ENCODE results near the gene GEMIN8. TPM values are rescaled to one million over a fixed set of nuclear protein-coding genes. Genes with fewer than 3 reads are reported as not detected.
A peak's percentile ranks its signal among the peaks of the same experiment; 100 is the strongest.

The GEMIN8 gene
- total RNA-seq, 1 experiment from 2014 or later = 14.8 TPM

DNA sequence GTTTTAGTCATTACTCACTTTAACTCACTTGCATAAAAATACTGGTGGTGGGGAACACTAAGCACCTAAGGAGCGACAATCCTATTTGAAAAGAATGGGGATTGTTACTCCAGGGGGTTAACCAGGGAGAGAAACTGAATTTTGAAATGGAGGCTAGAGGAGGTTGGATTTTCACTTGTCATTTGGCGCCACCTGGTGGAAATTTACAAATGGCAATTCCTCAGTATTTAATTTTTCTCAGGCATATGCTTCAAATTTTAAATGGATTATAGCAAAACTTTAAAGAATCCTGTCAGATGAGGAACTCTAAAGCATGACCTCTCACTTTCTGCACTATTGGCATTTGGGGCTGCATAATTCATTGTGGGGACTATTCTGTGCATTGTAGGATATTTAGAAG lies 2.7 kb upstream of the GEMIN8 start:
- Histone ChIP-seq H3T11ph (ENCODE audit: low read length) (no peak overlapping the region), H3K18ac (ENCODE audit: insufficient read length, low read depth, low read length) (no peak overlapping the region), H2BK12ac (ENCODE audit: insufficient read length, low read depth, low read length) (no peak overlapping the region), H3K79me2 (ENCODE audit: insufficient read depth, low read length) (no peaks in the 10 kb centered on the region), H3K56ac (ENCODE audit: insufficient read length, low read depth, low read length) (no peak overlapping the region), H2BK5ac (ENCODE audit: insufficient read length, low read length) (no peak overlapping the region), H3K27ac (ENCODE audit: insufficient read length, low read depth, low read length) (no peak overlapping the region), H4K91ac (ENCODE audit: insufficient read length, low read depth, low read length) (no peak overlapping the region), H3K9me3 (ENCODE audit: control insufficient read depth, low read depth, low read length) (no peaks in the 10 kb centered on the region), H2BK20ac (ENCODE audit: low read depth, low read length, poor library complexity, severe bottlenecking) (no peak overlapping the region), H3K4me2 (ENCODE audit: insufficient read depth, insufficient read length, low read length) (no peak overlapping the region), H2BK120ac (ENCODE audit: low read depth, low read length, poor library complexity, severe bottlenecking) (no peak overlapping the region), H4K8ac (replicated peaks; ENCODE audit: insufficient read length, low read depth, low read length) (no peak overlapping the region), H3K23ac (ENCODE audit: insufficient read length, low read depth, low read length) (no peak overlapping the region), H2AFZ (ENCODE audit: low read length) (no peak overlapping the region), H4K5ac (ENCODE audit: insufficient read length, low read depth, low read length) (no peak overlapping the region), H3K4me1 (ENCODE audit: insufficient read depth, low read length) (peaks cover 4% of the 10 kb centered on the region; the same call in 1 of the 2 replicates), H3K4ac (ENCODE audit: low read depth, low read length) (no peak overlapping the region), H3K23me2 (ENCODE audit: insufficient read length, low read depth, low read length, poor library complexity, severe bottlenecking) (no peaks in the 10 kb centered on the region), H3K27me3 (ENCODE audit: insufficient read depth, low read length) (no peaks in the 10 kb centered on the region), H2BK15ac (ENCODE audit: low read depth, low read length) (no peak overlapping the region), H3K79me1 (ENCODE audit: insufficient read depth, low read depth, low read length, poor library complexity, severe bottlenecking) (no peaks in the 10 kb centered on the region), H2AK5ac (ENCODE audit: insufficient read length, low read length) (no peak overlapping the region), H3K9ac (ENCODE audit: extremely low read depth, insufficient read length, low read length) (no peak overlapping the region), H4K20me1 (ENCODE audit: control insufficient read depth, insufficient read depth, insufficient read length) (no peaks in the 10 kb centered on the region), H3K14ac (ENCODE audit: insufficient read depth, low read length) (no peak overlapping the region)
- Mint-ChIP-seq H3K36me3 (ENCODE audit: insufficient read depth in 1 of 3, low read depth in 3 of 3) (peaks cover 0 to 3% (median 0%) of the 10 kb centered on the region in 3 experiments; a peak in 2 of 7 replicates), H3K9me3 (peaks cover 30 to 37% of the 10 kb centered on the region in 2 experiments), H3K27me3 (ENCODE audit: low read depth) (no peaks in the 10 kb centered on the region), H3K4me3 (no peak overlapping the region; a peak in 1 of 5 replicates), H3K4me1 (peaks cover 20 to 21% of the 10 kb centered on the region in 2 experiments), H3K27ac (no peak overlapping the region)
- TF ChIP-seq, protein P1, sequence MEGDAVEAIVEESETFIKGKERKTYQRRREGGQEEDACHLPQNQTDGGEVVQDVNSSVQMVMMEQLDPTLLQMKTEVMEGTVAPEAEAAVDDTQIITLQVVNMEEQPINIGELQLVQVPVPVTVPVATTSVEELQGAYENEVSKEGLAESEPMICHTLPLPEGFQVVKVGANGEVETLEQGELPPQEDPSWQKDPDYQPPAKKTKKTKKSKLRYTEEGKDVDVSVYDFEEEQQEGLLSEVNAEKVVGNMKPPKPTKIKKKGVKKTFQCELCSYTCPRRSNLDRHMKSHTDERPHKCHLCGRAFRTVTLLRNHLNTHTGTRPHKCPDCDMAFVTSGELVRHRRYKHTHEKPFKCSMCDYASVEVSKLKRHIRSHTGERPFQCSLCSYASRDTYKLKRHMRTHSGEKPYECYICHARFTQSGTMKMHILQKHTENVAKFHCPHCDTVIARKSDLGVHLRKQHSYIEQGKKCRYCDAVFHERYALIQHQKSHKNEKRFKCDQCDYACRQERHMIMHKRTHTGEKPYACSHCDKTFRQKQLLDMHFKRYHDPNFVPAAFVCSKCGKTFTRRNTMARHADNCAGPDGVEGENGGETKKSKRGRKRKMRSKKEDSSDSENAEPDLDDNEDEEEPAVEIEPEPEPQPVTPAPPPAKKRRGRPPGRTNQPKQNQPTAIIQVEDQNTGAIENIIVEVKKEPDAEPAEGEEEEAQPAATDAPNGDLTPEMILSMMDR (conservative IDR thresholded peaks at IDR 0.05) = peak; percentile 81
- no CpG with 5 or more reads among the region's 2 CpGs for WGBS (ENCODE audit: extremely low coverage, insufficient read length, low lambda C conversion rate)
- no peak for DNase-seq

Data from H9 (cell line).